ENCODE measurements around the gene MSRB3. TPM values are rescaled to one million over a fixed set of nuclear protein-coding genes. Genes with fewer than 3 reads are reported as not detected.

The MSRB3 gene
- polyA plus RNA-seq, 1 of the 3 experiments (the other 2 are of a cell fraction) = 24.3 TPM

GRCh38 chr12:65474831-65475230, 196.3 kb downstream of the MSRB3 start:
- Histone ChIP-seq H3K36me3 (replicated peaks in 1 of 2; ENCODE audit: control insufficient read depth in 1 of 2, insufficient read depth in 2 of 2, low read length in 1 of 2) (no peaks in the 10 kb centered on the region), H3K27ac (ENCODE audit: low read depth in 2 of 2, low read length in 1 of 2) (no peak overlapping the region), H3K79me2 (ENCODE audit: insufficient read depth) (no peaks in the 10 kb centered on the region), H4K20me1 (ENCODE audit: insufficient read depth) (no peaks in the 10 kb centered on the region), H3K9me2 (no peaks in the 10 kb centered on the region), H3K4me3 (ENCODE audit: low read depth in 2 of 2, low read length in 1 of 2) (no peak overlapping the region), H3F3A (replicated peaks; ENCODE audit: insufficient read depth) (peaks cover 6% of the 10 kb centered on the region), H3K4me2 (no peak overlapping the region), H3K9ac (no peak overlapping the region), H2AFZ (ENCODE audit: low read depth) (no peak overlapping the region), H3K27me3 (ENCODE audit: insufficient read depth) (no peaks in the 10 kb centered on the region), H3K9me3 (no peaks in the 10 kb centered on the region), H3K4me1 (ENCODE audit: control insufficient read depth in 1 of 2, insufficient read depth in 2 of 2, low read depth in 1 of 2, low read length in 1 of 2) (peaks cover 0 to 8% of the 10 kb centered on the region in 2 experiments; a peak in 1 of 4 replicates)
- CTCF ChIA-PET = no interaction called here
- TF ChIP-seq GATA2 (CRISPR knock-in tag; IDR thresholded peaks at IDR 0.05) (no peak), EZH2phosphoT487 (IDR thresholded peaks at IDR 0.05; ENCODE audit: borderline replicate concordance, low read depth) (no peak), NRF1 (IDR thresholded peaks at IDR 0.05; ENCODE audit: low read depth, low read length) (no peak), MEF2A (IDR thresholded peaks at IDR 0.05; ENCODE audit: borderline replicate concordance, low read depth) (no peak), FOXJ3 (CRISPR knock-in tag; IDR thresholded peaks at IDR 0.05) (no peak), NFIC (IDR thresholded peaks at IDR 0.05; ENCODE audit: borderline replicate concordance) (no peak), RXRA (IDR thresholded peaks at IDR 0.05; ENCODE audit: borderline replicate concordance, low read depth) (no peak), CTCF (IDR thresholded peaks at IDR 0.05) (no peak), REST (IDR thresholded peaks at IDR 0.05; ENCODE audit: low read depth, low read length) (no peak), FOXM1 (IDR thresholded peaks at IDR 0.05; ENCODE audit: low read depth) (no peak), FOSL2 (IDR thresholded peaks at IDR 0.05; ENCODE audit: borderline replicate concordance, low read depth) (no peak), RCOR1 (IDR thresholded peaks at IDR 0.05; ENCODE audit: low read length) (no peak), RAD21 (IDR thresholded peaks at IDR 0.05; ENCODE audit: low read length) (no peak), TAF1 (IDR thresholded peaks at IDR 0.05; ENCODE audit: borderline replicate concordance, low read depth, low read length) (no peak), USF1 (IDR thresholded peaks at IDR 0.05; ENCODE audit: borderline replicate concordance, low read depth) (no peak), SIN3A (IDR thresholded peaks at IDR 0.05; ENCODE audit: borderline replicate concordance, low read depth, low read length) (no peak), EP300 (IDR thresholded peaks at IDR 0.05; ENCODE audit: borderline replicate concordance in 1 of 2, low read depth in 1 of 2, low read length in 1 of 2) (no peak), YY1 (IDR thresholded peaks at IDR 0.05; ENCODE audit: low read depth) (no peak), SMC3 (IDR thresholded peaks at IDR 0.05; ENCODE audit: low read depth, low read length) (no peak)
- WGBS (ENCODE audit: low lambda C conversion rate) = 85% methylated on average over 6 of the region's 6 CpGs
- POLR2A ChIA-PET = no interaction called here
- no peak for DNase-seq
